DMS153 (cell line): Measurements from ENCODE around the gene PSMB7.

Source experiments
- DNase-seq: peaks from one replicate; lab custom pipeline; 2025; lab: John Stamatoyannopoulos, UW

The PSMB7 gene

GRCh38 chr9:124345063-124345462 is 70.2 kb downstream of the PSMB7 start:
- DNase-seq, result no peak

GRCh38 chr9:124344291-124345050 is 70.8 kb downstream of the PSMB7 start:
- no peak for DNase-seq

- no peak for DNase-seq
Measured at GRCh38 chr9:124343533-124344290, 71.5 kb downstream of the PSMB7 start.

- DNase-seq, result peak; percentile 63
Measured at GRCh38 chr9:124342776-124343485, 72.3 kb downstream of the PSMB7 start.

GRCh38 chr9:124342402-124342775 is 72.9 kb downstream of the PSMB7 start:
- no peak for DNase-seq

GRCh38 chr9:124341455-124342170 is 73.6 kb downstream of the PSMB7 start:
- DNase-seq, result no peak

GRCh38 chr9:124340219-124341069 is 74.8 kb downstream of the PSMB7 start:
- no peak for DNase-seq

- DNase-seq, result no peak
Measured at GRCh38 chr9:124339603-124340146, 75.6 kb downstream of the PSMB7 start.

GRCh38 chr9:124337562-124337961 is 77.7 kb downstream of the PSMB7 start:
- DNase-seq, result no peak

- no peak for DNase-seq
Measured at GRCh38 chr9:124335320-124335707, 79.9 kb downstream of the PSMB7 start.

GRCh38 chr9:124334568-124335319 is 80.5 kb downstream of the PSMB7 start:
- no peak for DNase-seq

- no peak for DNase-seq
Measured at GRCh38 chr9:124333203-124333579, 82.1 kb downstream of the PSMB7 start.

- DNase-seq, result no peak
Measured at GRCh38 chr9:124332361-124333202, 82.7 kb downstream of the PSMB7 start.

GRCh38 chr9:124331580-124331979 is 83.7 kb downstream of the PSMB7 start:
- no peak for DNase-seq

- peak; percentile 34 for DNase-seq
Measured at GRCh38 chr9:124330011-124330697, 85.1 kb downstream of the PSMB7 start.

GRCh38 chr9:124329206-124329792 is 85.9 kb downstream of the PSMB7 start:
- DNase-seq, result no peak

- no peak for DNase-seq
Measured at GRCh38 chr9:124328285-124328684, 87.0 kb downstream of the PSMB7 start.

GRCh38 chr9:124327491-124327890 is 87.8 kb downstream of the PSMB7 start:
- no peak for DNase-seq
